Fibroblast of lung (primary cell): ENCODE data around the gene GMPPB.

Source experiments
- CTCF ChIP-seq, 2 donors: IDR thresholded peaks in 1 of 2; conservative IDR thresholded peaks in 1 of 2; 1 replicate in 1 of 2; 2 replicates in 1 of 2; pipeline ENCODE4 v1.5.1; 2011 to 2012; ENCODE audit warnings: low read length in 2 of 2, control low read depth in 1 of 2, inconsistent platforms in 1 of 2, low read depth in 1 of 2, mild to moderate bottlenecking in 1 of 2
- EZH2 ChIP-seq: IDR thresholded peaks from 2 replicates; pipeline ENCODE4 v1.5.1; 2012; ENCODE audit warnings: low read length, control low read depth, mild to moderate bottlenecking; ENCODE audit errors: missing control alignments

- no peak for TF ChIP-seq CTCF (conservative IDR thresholded peaks at IDR 0.05 in 1 of 2, IDR thresholded peaks at IDR 0.05 in 1 of 2; ENCODE audit: low read depth in 1 of 2, low read length in 2 of 2)
- TF ChIP-seq EZH2: no peak
Measured at GRCh38 chr3:49729966-49730609, 6.3 kb upstream of the GMPPB start.
